ENCODE results near the gene BORCS6. TPM values are rescaled to one million over a fixed set of nuclear protein-coding genes. Genes with fewer than 3 reads are reported as not detected.

Gene BORCS6
- total and polyA plus RNA-seq, 2 experiments from 2014 or later, result 3.4 to 5.6 TPM

DNA sequence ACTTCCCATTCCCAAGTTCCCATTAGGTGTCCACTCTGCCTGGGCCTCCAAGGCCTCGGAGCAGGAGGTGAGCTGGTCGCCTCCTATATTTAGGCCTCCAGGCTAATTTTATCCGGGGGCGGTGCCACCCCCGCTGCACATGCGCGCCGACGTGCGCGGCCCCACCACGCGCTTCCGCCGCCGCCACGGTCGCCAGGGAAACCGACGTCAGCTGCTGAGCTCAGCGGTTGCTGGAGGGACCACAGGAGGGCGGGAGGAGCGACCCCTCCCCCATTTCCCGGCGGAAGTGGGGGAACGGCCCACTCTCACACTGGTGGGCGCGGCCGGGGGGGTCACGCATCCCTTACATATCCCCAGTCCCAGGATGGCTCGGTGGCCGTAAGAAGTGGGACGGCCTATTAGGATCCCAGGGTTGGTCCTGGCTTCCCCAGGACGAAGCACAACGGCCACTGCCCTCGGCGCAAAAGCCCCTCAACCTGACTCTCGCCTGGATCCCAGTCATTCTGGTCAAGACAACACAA lies 38.8 kb downstream of the BORCS6 start:
- Histone ChIP-seq H3F3A (ENCODE audit: insufficient read depth) (peaks cover 21% of the 10 kb centered on the region), H3K9me2 (ENCODE audit: insufficient read depth) (no peaks in the 10 kb centered on the region), H3K79me2 (ENCODE audit: insufficient read depth) (peaks cover 32% of the 10 kb centered on the region), H4K20me1 (ENCODE audit: insufficient read depth) (no peaks in the 10 kb centered on the region), H3K27me3 (replicated peaks; ENCODE audit: insufficient read depth) (no peaks in the 10 kb centered on the region), H3K4me2 (ENCODE audit: unreplicated experiment) (peak overlapping the region; percentile 86), H3K27ac (peak overlapping the region; percentile 100), H3K4me3 (peak overlapping the region; percentile 81), H3K36me3 (ENCODE audit: low read depth) (peaks cover 9% of the 10 kb centered on the region; the same call in 1 of the 2 replicates), H3K9ac (peak overlapping the region; percentile 99), H3K9me3 (ENCODE audit: low read depth) (no peaks in the 10 kb centered on the region), H2AFZ (no peak overlapping the region), H3K4me1 (ENCODE audit: insufficient read depth) (peaks cover 37% of the 10 kb centered on the region)
- in situ Hi-C loops (cut with MboI), result no loop called here
- DNase-seq, result peak; percentile 93
- no peak for TF ChIP-seq EZH2 (IDR thresholded peaks at IDR 0.05; ENCODE audit: insufficient read depth, poor library complexity, severe bottlenecking)
- no peak for TF ChIP-seq EZH2phosphoT487 (IDR thresholded peaks at IDR 0.05; ENCODE audit: insufficient read depth, low read depth)
- 1% methylated on average over 36 to 38 of the region's 38 CpGs for WGBS, 2 experiments (ENCODE audit: low coverage in 1 of 2, low lambda C conversion rate in 2 of 2, missing lambda C conversion rate in 2 of 2)

DNA sequence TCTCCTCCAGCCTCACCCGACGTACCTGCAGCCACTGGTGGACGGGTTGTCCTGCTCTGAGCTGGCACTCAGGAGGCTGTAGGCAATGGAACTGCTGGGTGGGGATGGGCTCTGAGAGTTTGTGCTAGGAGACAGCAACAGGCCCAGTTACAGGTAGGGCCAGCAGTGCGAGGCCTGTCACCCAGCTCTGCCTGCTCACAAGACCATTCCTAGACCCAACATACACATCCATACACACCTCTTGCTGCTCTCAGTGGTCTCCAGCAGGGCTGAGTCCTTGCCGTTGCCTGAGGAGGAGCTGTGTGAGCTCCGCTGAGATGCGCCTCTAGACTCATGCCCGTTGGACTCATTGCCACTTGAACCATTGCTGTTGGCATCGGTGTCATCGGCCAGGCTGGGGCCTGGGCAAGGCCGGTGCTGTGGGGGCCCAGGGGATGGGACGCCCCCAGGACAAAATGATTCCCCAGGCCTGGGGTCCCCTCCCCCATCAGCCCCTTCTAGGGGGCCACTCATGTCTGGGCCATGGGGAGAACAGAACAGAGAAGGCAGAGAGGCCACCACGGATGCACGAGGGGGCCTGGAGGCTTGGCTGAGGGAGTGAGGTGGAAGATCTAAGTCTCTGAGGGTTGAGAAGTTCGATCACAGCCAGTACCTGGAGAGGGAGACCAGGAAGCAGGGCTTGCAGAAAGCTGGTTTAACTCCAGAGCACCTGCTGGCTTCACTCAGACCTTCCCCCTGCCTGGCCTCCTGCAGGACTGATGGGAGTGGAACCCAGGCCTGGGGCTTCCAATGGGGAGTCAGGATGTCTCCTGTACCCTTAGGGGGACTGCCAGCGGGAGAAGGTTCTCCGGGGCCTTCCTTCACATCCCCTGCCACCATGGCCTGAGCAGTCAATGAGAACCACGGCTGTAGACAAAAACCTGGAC lies 39.5 kb downstream of the BORCS6 start:
- WGBS, 2 experiments (ENCODE audit: low coverage in 1 of 2, low lambda C conversion rate in 2 of 2, missing lambda C conversion rate in 2 of 2), result 59 to 63% methylated on average over 18 of the region's 18 CpGs
- TF ChIP-seq EZH2phosphoT487 (IDR thresholded peaks at IDR 0.05; ENCODE audit: insufficient read depth, low read depth), result no peak
- no peak for TF ChIP-seq EZH2 (IDR thresholded peaks at IDR 0.05; ENCODE audit: insufficient read depth, poor library complexity, severe bottlenecking)
- Histone ChIP-seq H3K79me2 (ENCODE audit: insufficient read depth) (peaks cover 27% of the 10 kb centered on the region), H4K20me1 (ENCODE audit: insufficient read depth) (no peaks in the 10 kb centered on the region), H3K9me2 (ENCODE audit: insufficient read depth) (no peaks in the 10 kb centered on the region), H3F3A (ENCODE audit: insufficient read depth) (peaks cover 21% of the 10 kb centered on the region), H3K27me3 (replicated peaks; ENCODE audit: insufficient read depth) (no peaks in the 10 kb centered on the region), H3K27ac (peak overlapping the region; percentile 100), H3K9ac (peak overlapping the region; percentile 99), H3K4me1 (ENCODE audit: insufficient read depth) (peaks cover 31% of the 10 kb centered on the region), H3K36me3 (ENCODE audit: low read depth) (peaks cover 14% of the 10 kb centered on the region; the same call in 1 of the 2 replicates), H2AFZ (no peak overlapping the region), H3K9me3 (ENCODE audit: low read depth) (no peaks in the 10 kb centered on the region), H3K4me3 (peak overlapping the region; percentile 81), H3K4me2 (ENCODE audit: unreplicated experiment) (peak overlapping the region; percentile 86)
- in situ Hi-C loops (cut with MboI), result no loop called here
- DNase-seq, result no peak

- no peak overlapping the region for H3K27ac ChIP-seq
Observed at GRCh38 chr17:8149419-8150193, 40.4 kb downstream of the BORCS6 start.

DNA sequence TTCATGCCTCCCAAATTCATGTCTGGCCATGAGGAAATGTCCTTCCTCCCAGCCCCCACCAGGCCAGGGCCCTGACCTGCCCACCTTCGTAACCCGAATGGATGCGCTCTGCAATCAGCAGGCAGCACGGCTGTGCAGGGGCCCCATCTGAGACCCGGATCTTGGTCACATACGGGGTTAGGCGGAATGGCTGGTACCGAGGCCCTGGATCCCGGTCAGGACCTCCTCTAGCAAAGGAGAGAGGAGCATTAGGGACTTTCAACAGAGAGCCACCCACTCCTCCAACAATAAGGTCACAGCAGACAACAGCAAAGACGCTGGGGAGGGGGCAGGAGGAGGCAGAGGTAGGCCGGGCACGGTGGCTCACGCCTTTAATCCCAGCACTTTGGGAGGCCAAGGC lies 41.4 kb downstream of the BORCS6 start:
- 84 to 91% methylated on average over 13 of the region's 13 CpGs for WGBS, 2 experiments (ENCODE audit: low coverage in 1 of 2, low lambda C conversion rate in 2 of 2, missing lambda C conversion rate in 2 of 2)
- H3K9me2 ChIP-seq (ENCODE audit: insufficient read depth), result no peaks in the 10 kb centered on the region
- H2AFZ ChIP-seq, result no peak overlapping the region
- H3K27me3 ChIP-seq (replicated peaks; ENCODE audit: insufficient read depth), result no peaks in the 10 kb centered on the region
- no peaks in the 10 kb centered on the region for H3K9me3 ChIP-seq (ENCODE audit: low read depth)
- peaks cover 16% of the 10 kb centered on the region for H3K4me1 ChIP-seq (ENCODE audit: insufficient read depth)
- peaks cover 18% of the 10 kb centered on the region for H3F3A ChIP-seq (ENCODE audit: insufficient read depth)
- H4K20me1 ChIP-seq (ENCODE audit: insufficient read depth), result no peaks in the 10 kb centered on the region
- no peak for TF ChIP-seq EZH2phosphoT487 (IDR thresholded peaks at IDR 0.05; ENCODE audit: insufficient read depth, low read depth)
- no peak for TF ChIP-seq EZH2 (IDR thresholded peaks at IDR 0.05; ENCODE audit: insufficient read depth, poor library complexity, severe bottlenecking)
- H3K9ac ChIP-seq, result no peak overlapping the region
- H3K79me2 ChIP-seq (ENCODE audit: insufficient read depth), result peaks cover 17% of the 10 kb centered on the region
- H3K36me3 ChIP-seq (ENCODE audit: low read depth), result peaks cover 15% of the 10 kb centered on the region; the same call in 1 of the 2 replicates
- in situ Hi-C loops (cut with MboI), result no loop called here
- no peak overlapping the region for H3K27ac ChIP-seq
- DNase-seq, result no peak
- no peak overlapping the region for H3K4me3 ChIP-seq
- H3K4me2 ChIP-seq (ENCODE audit: unreplicated experiment), result no peak overlapping the region

More at GRCh38 chr17:8149419-8150193, 40.4 kb downstream of the BORCS6 start:
- H3K79me2 ChIP-seq (ENCODE audit: insufficient read depth), result peaks cover 19% of the 10 kb centered on the region
- WGBS, 2 experiments (ENCODE audit: low coverage in 1 of 2, low lambda C conversion rate in 2 of 2, missing lambda C conversion rate in 2 of 2), result 90 to 93% methylated on average over 27 to 29 of the region's 29 CpGs
- H3K9me3 ChIP-seq (ENCODE audit: low read depth), result no peaks in the 10 kb centered on the region
- no peak overlapping the region for H2AFZ ChIP-seq
- H3K4me1 ChIP-seq (ENCODE audit: insufficient read depth), result peaks cover 23% of the 10 kb centered on the region
- H4K20me1 ChIP-seq (ENCODE audit: insufficient read depth), result no peaks in the 10 kb centered on the region
- H3F3A ChIP-seq (ENCODE audit: insufficient read depth), result peaks cover 21% of the 10 kb centered on the region
- no peaks in the 10 kb centered on the region for H3K9me2 ChIP-seq (ENCODE audit: insufficient read depth)
- TF ChIP-seq EZH2 (IDR thresholded peaks at IDR 0.05; ENCODE audit: insufficient read depth, poor library complexity, severe bottlenecking) (no peak), EZH2phosphoT487 (IDR thresholded peaks at IDR 0.05; ENCODE audit: insufficient read depth, low read depth) (no peak)
- H3K4me2 ChIP-seq (ENCODE audit: unreplicated experiment), result no peak overlapping the region
- H3K4me3 ChIP-seq, result no peak overlapping the region
- peaks cover 15% of the 10 kb centered on the region; the same call in 1 of the 2 replicates for H3K36me3 ChIP-seq (ENCODE audit: low read depth)
- H3K9ac ChIP-seq, result no peak overlapping the region
- in situ Hi-C loops (cut with MboI), result no loop called here
- DNase-seq, result no peak
- H3K27me3 ChIP-seq (replicated peaks; ENCODE audit: insufficient read depth), result no peaks in the 10 kb centered on the region
